Measurements from ENCODE around the gene SPATA12. TPM values are rescaled to one million over a fixed set of nuclear protein-coding genes. Genes with fewer than 3 reads are reported as not detected.
"Not testable (repeated sequence)": the region's sequence is repeated elsewhere in the genome, so short reads cannot be mapped to it uniquely, and the experiment has no call there.

The SPATA12 gene
- polyA plus RNA-seq, 4 donors, result 0.12 TPM; not detected in 3

- no peak for DNase-seq (ENCODE audit: low read depth in 4 of 4, low spot score in 3 of 4)
Measured at GRCh38 chr3:57080171-57080570, 19.7 kb downstream of the SPATA12 start.

GRCh38 chr3:57081173-57081572, 20.7 kb downstream of the SPATA12 start:
- no peak for DNase-seq (ENCODE audit: low read depth in 4 of 4, low spot score in 3 of 4)

- DNase-seq (ENCODE audit: low read depth in 4 of 4, low spot score in 3 of 4), result no peak
Measured at GRCh38 chr3:57082481-57082880, 22.0 kb downstream of the SPATA12 start.

GRCh38 chr3:57083266-57083995, 23.0 kb downstream of the SPATA12 start:
- not testable (repeated sequence) for DNase-seq (ENCODE audit: low read depth in 4 of 4, low spot score in 3 of 4)

- DNase-seq (ENCODE audit: low read depth in 4 of 4, low spot score in 3 of 4), result no peak
Measured at GRCh38 chr3:57085211-57085610, 24.7 kb downstream of the SPATA12 start.

GRCh38 chr3:57086201-57086600, 25.7 kb downstream of the SPATA12 start:
- no peak for DNase-seq (ENCODE audit: low read depth in 4 of 4, low spot score in 3 of 4)

- DNase-seq (ENCODE audit: low read depth in 4 of 4, low spot score in 3 of 4), result no peak
Measured at GRCh38 chr3:57087361-57088092, 27.1 kb downstream of the SPATA12 start.

- DNase-seq (ENCODE audit: low read depth in 4 of 4, low spot score in 3 of 4), result no peak
Measured at GRCh38 chr3:57088503-57088902, 28.0 kb downstream of the SPATA12 start.

GRCh38 chr3:57089043-57089442, 28.6 kb downstream of the SPATA12 start:
- no peak for DNase-seq (ENCODE audit: low read depth in 4 of 4, low spot score in 3 of 4)

GRCh38 chr3:57091521-57092273, 31.2 kb downstream of the SPATA12 start:
- DNase-seq (ENCODE audit: low read depth in 4 of 4, low spot score in 3 of 4), result no peak

- no peak for DNase-seq (ENCODE audit: low read depth in 4 of 4, low spot score in 3 of 4)
Measured at GRCh38 chr3:57093489-57093888, 33.0 kb downstream of the SPATA12 start.

- DNase-seq (ENCODE audit: low read depth in 4 of 4, low spot score in 3 of 4), result no peak
Measured at GRCh38 chr3:57093971-57094535, 33.6 kb downstream of the SPATA12 start.

- DNase-seq (ENCODE audit: low read depth in 4 of 4, low spot score in 3 of 4), result no peak
Measured at GRCh38 chr3:57094575-57094974, 34.1 kb downstream of the SPATA12 start.

- no peak for DNase-seq (ENCODE audit: low read depth in 4 of 4, low spot score in 3 of 4)
Measured at GRCh38 chr3:57095363-57095762, 34.9 kb downstream of the SPATA12 start.

GRCh38 chr3:57097536-57097935, 37.1 kb downstream of the SPATA12 start:
- DNase-seq (ENCODE audit: low read depth in 4 of 4, low spot score in 3 of 4), result no peak

- no peak for DNase-seq (ENCODE audit: low read depth in 4 of 4, low spot score in 3 of 4)
Measured at GRCh38 chr3:57098418-57099310, 38.2 kb downstream of the SPATA12 start.

- peak in 2 of 4 donors; percentile 68 to 70 for DNase-seq (ENCODE audit: low read depth in 4 of 4, low spot score in 3 of 4)
Measured at GRCh38 chr3:57100046-57100695, 39.7 kb downstream of the SPATA12 start.

- no peak for DNase-seq (ENCODE audit: low read depth in 4 of 4, low spot score in 3 of 4)
Measured at GRCh38 chr3:57105585-57105984, 45.1 kb downstream of the SPATA12 start.

GRCh38 chr3:57108684-57109083, 48.2 kb downstream of the SPATA12 start:
- no peak for DNase-seq (ENCODE audit: low read depth in 4 of 4, low spot score in 3 of 4)
